IMR-90 (cell line): ENCODE measurements around the gene EGLN1. TPM values are rescaled to one million over a fixed set of nuclear protein-coding genes. Genes with fewer than 3 reads are reported as not detected.
A peak's percentile ranks its signal among the peaks of the same experiment; 100 is the strongest.

Experiments
- ATAC-seq: fragments of 200-7000 bp; cut with Tn5 transposase; 2 replicates; pipeline ENCODE4 v1.9.1; 2020; ENCODE audit warnings: low read depth, mild to moderate bottlenecking, moderate library complexity
- BruUV-seq: library from RNA; stranded (reverse); fragments of 400-500 nt; replicated peaks from 2 replicates; lab custom pipeline; 2021; lab: Mats Ljungman, UMichigan
- CTCF ChIA-PET: fragments of 300-600 bp; formaldehyde crosslinking; extraction: SDS; loops from one replicate; lab custom pipeline; 2021; ENCODE audit warnings: antibody characterized with exemption; lab: Yijun Ruan, JAX
- POLR2A ChIA-PET: fragments of 300-600 bp; sonication (Branson Sonifier 250); formaldehyde crosslinking; loops from one replicate; lab custom pipeline; 2022; ENCODE audit warnings: antibody characterized with exemption; ENCODE audit not compliant: unreplicated experiment; lab: Charles Lee
- DNase-seq: peaks from one replicate; pipeline ENCODE4 v3.0.0; 2013
- H2AFZ ChIP-seq: replicated peaks from 2 replicates; pipeline ENCODE3; 2013; ENCODE audit warnings: low read length, mild to moderate bottlenecking; ENCODE audit not compliant: poor library complexity
- H2AK5ac ChIP-seq: 2 replicates; pipeline ENCODE4 v1.6.1; 2013; ENCODE audit warnings: low read depth, low read length, inconsistent platforms
- H2AK9ac ChIP-seq: replicated peaks from 2 replicates; pipeline ENCODE3; 2013; ENCODE audit warnings: mild to moderate bottlenecking, low read depth, low read length, moderate library complexity; ENCODE audit not compliant: poor library complexity
- H2BK120ac ChIP-seq: 2 replicates; pipeline ENCODE4 v1.6.1; 2013; ENCODE audit warnings: low read depth, low read length, inconsistent platforms
- H2BK15ac ChIP-seq: 3 replicates; pipeline ENCODE4 v1.6.1; 2013; ENCODE audit warnings: low read depth, low read length, inconsistent platforms
- H2BK20ac ChIP-seq: 2 replicates; pipeline ENCODE4 v1.6.1; 2013; ENCODE audit warnings: low read depth, mild to moderate bottlenecking, inconsistent platforms, low read length, moderate library complexity
- H2BK5ac ChIP-seq: 2 replicates; pipeline ENCODE4 v1.6.1; 2013; ENCODE audit warnings: mild to moderate bottlenecking, low read depth, low read length, inconsistent platforms; ENCODE audit not compliant: poor library complexity, severe bottlenecking
- H3K14ac ChIP-seq: replicated peaks from 2 replicates; pipeline ENCODE4 v1.6.1; 2013; ENCODE audit warnings: low read depth, low read length, inconsistent platforms
- H3K18ac ChIP-seq: 2 replicates; pipeline ENCODE4 v1.6.1; 2013; ENCODE audit warnings: low read depth, low read length, control low read depth
- H3K23ac ChIP-seq: 2 replicates; pipeline ENCODE4 v1.6.1; 2013; ENCODE audit warnings: low read depth, low read length, inconsistent platforms
- H3K27ac ChIP-seq: 2 replicates; pipeline ENCODE4 v1.5.1; 2013; ENCODE audit warnings: mild to moderate bottlenecking, control low read depth, low read length; ENCODE audit not compliant: insufficient read depth
- H3K27me3 ChIP-seq: 2 replicates; pipeline ENCODE4 v1.6.1; 2013; ENCODE audit warnings: low read length; ENCODE audit not compliant: control insufficient read depth, insufficient read depth
- H3K36me3 ChIP-seq: 2 replicates; pipeline ENCODE4 v1.6.1; 2013; ENCODE audit warnings: low read length, mixed read lengths; ENCODE audit not compliant: control insufficient read depth, insufficient read depth
- H3K4ac ChIP-seq: 2 replicates; pipeline ENCODE4 v1.6.1; 2013; ENCODE audit warnings: low read depth, low read length, inconsistent platforms
- H3K4me1 ChIP-seq: 2 replicates; pipeline ENCODE4 v1.6.1; 2013; ENCODE audit warnings: low read length, mixed read lengths; ENCODE audit not compliant: control insufficient read depth, insufficient read depth
- H3K4me2 ChIP-seq: 2 replicates; pipeline ENCODE4 v1.6.1; 2013; ENCODE audit warnings: low read depth, mild to moderate bottlenecking, control low read depth, low read length, moderate library complexity
- H3K4me3 ChIP-seq: 2 replicates; pipeline ENCODE4 v1.5.1; 2013; ENCODE audit warnings: low read depth, mild to moderate bottlenecking, control low read depth, low read length, moderate library complexity; ENCODE audit not compliant: insufficient read depth
- H3K56ac ChIP-seq: 2 replicates; pipeline ENCODE4 v1.6.1; 2013; ENCODE audit warnings: low read length, inconsistent platforms; ENCODE audit not compliant: insufficient read depth; ENCODE audit errors: extremely low read depth
- H3K79me1 ChIP-seq, 2 experiments: 2 replicates each; pipeline ENCODE4 v1.6.1; 2013; ENCODE audit warnings: low read length in 2 of 2, inconsistent platforms in 1 of 2, low read depth in 1 of 2
- H3K9ac ChIP-seq: 2 replicates; pipeline ENCODE4 v1.6.1; 2013; ENCODE audit warnings: low read depth, low read length, control low read depth
- H3K9me1 ChIP-seq: 2 replicates; pipeline ENCODE4 v1.6.1; 2013; ENCODE audit warnings: low read length, inconsistent platforms; ENCODE audit not compliant: insufficient read depth
- H3K9me3 ChIP-seq: 2 replicates; pipeline ENCODE4 v1.6.1; 2013; ENCODE audit warnings: low read length; ENCODE audit not compliant: control insufficient read depth, insufficient read depth
- H4K20me1 ChIP-seq: 2 replicates; pipeline ENCODE4 v1.6.1; 2013; ENCODE audit warnings: low read length, inconsistent platforms; ENCODE audit not compliant: insufficient read depth
- H4K5ac ChIP-seq: 2 replicates; pipeline ENCODE4 v1.6.1; 2013; ENCODE audit warnings: mild to moderate bottlenecking, low read depth, low read length, control low read depth
- H4K8ac ChIP-seq, 2 experiments: 2 replicates each; pipeline ENCODE4 v1.6.1; 2013; ENCODE audit warnings: low read depth in 2 of 2, low read length in 2 of 2, control low read depth in 1 of 2, inconsistent platforms in 1 of 2
- H4K91ac ChIP-seq: 2 replicates; pipeline ENCODE4 v1.6.1; 2013; ENCODE audit warnings: low read depth, low read length, inconsistent platforms; ENCODE audit not compliant: insufficient read depth
- BHLHE40 ChIP-seq: fragments of 150-350 bp; IDR thresholded peaks from 2 replicates; pipeline ENCODE4 v1.6.1; 2016; ENCODE audit warnings: mild to moderate bottlenecking, low read depth, low read length
- FOS ChIP-seq: fragments of 150-350 bp; IDR thresholded peaks from 2 replicates; pipeline ENCODE4 v1.6.1; 2016; ENCODE audit warnings: low read depth, low read length
- MAFK ChIP-seq: IDR thresholded peaks from 2 replicates; pipeline ENCODE4 v1.6.1; 2012; ENCODE audit warnings: low read depth, low read length, improper control_type of control experiment
- MAZ ChIP-seq: IDR thresholded peaks from 2 replicates; pipeline ENCODE4 v1.6.1; 2012; ENCODE audit warnings: low read depth, mild to moderate bottlenecking, low read length, improper control_type of control experiment, moderate library complexity, borderline replicate concordance
- MXI1 ChIP-seq: IDR thresholded peaks from 2 replicates; pipeline ENCODE4 v1.6.1; 2012; ENCODE audit warnings: low read depth, mild to moderate bottlenecking, low read length, moderate library complexity, borderline replicate concordance
- POLR2A ChIP-seq: IDR thresholded peaks from 2 replicates; pipeline ENCODE4 v1.6.1; 2012; ENCODE audit warnings: mild to moderate bottlenecking, low read depth, low read length
- RAD21 ChIP-seq: IDR thresholded peaks from 2 replicates; pipeline ENCODE4 v1.6.1; 2012; ENCODE audit warnings: low read length, improper control_type of control experiment
- RCOR1 ChIP-seq: IDR thresholded peaks from 2 replicates; pipeline ENCODE4 v1.6.1; 2012; ENCODE audit warnings: mild to moderate bottlenecking, low read length, improper control_type of control experiment; ENCODE audit not compliant: insufficient replicate concordance
- WGBS, 2 experiments: methylation state at CpG; one replicate each; pipeline versions ENCODE4 v1.1.5 to v1.1.7; 2013; ENCODE audit warnings: missing lambda C conversion rate in 2 of 2; ENCODE audit not compliant: insufficient read length in 1 of 2; ENCODE audit errors: extremely low coverage in 2 of 2; 5-methylcytosine and 5-hydroxymethylcytosine counted together
- dilution Hi-C: fragments of 300-500 bp; cut with HindIII; formaldehyde crosslinking; loops from one replicate; pipeline ENCODE4 v1.14.3; 2018; ENCODE audit warnings: low sequenced_read_pairs; ENCODE audit not compliant: unreplicated experiment
- in situ Hi-C: fragments of 300-500 bp; cut with MboI; formaldehyde crosslinking; loops from 3 replicates; pipeline ENCODE4 v1.14.3; 2019; ENCODE audit warnings: low sequenced_read_pairs, inconsistent platforms, mixed read lengths
- intact Hi-C: fragments of 100-400 bp; cut with micrococcal nuclease; formaldehyde crosslinking; loops from 2 replicates; pipeline ENCODE4 v1.10.0; 2022
- polyA plus RNA-seq, 3 experiments: library from polyadenylated mRNA; depleted of rRNA; stranded (reverse); fragments of >200 nt; gene quantifications; 2 replicates each; pipeline ENCODE4 v1.2.3, GENCODE V29; 2012; ENCODE audit warnings: low replicate concordance in 1 of 3
- total RNA-seq: library from RNA; depleted of rRNA; stranded (reverse); fragments of >200 nt; gene quantifications from 2 replicates; pipeline ENCODE4 v1.2.3, GENCODE V29; 2012

The EGLN1 gene
- total and polyA plus RNA-seq, 2 of the 4 experiments (the other 2 are of a cell fraction), result 25.7 to 26.9 TPM

DNA sequence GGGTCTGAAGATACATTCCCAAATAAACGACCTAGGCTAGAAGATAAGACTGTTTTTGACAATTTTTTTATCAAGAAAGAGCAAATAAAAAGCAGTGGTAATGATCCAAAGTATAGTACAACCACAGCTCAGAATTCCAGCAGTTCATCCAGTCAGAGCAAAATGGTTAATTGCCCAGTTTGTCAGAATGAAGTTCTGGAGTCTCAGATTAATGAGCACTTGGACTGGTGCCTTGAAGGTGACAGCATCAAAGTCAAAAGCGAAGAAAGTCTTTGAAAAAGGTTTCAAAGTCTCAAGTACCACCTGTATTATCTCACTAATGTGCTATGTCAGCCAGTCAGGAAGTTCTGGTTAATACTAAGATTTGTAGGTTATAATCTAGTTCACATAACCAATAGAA is 69.0 kb downstream of the EGLN1 start:
- in situ Hi-C loops (no loop called here), intact Hi-C loops (no loop called here), dilution Hi-C loops (no loop called here)
- TSS peak; percentile 41 for BruUV-seq
- no peaks in the 10 kb centered on the region for H3K9me3 ChIP-seq
- POLR2A ChIA-PET, result no interaction called here
- WGBS, 2 experiments, result no CpG with 5 or more reads among the region's 2 CpGs
- TF ChIP-seq RAD21 (no peak), MAFK (no peak), MAZ (no peak), RCOR1 (no peak), BHLHE40 (no peak), POLR2A (no peak), MXI1 (no peak), FOS (no peak)
- no peak overlapping the region for H2BK15ac ChIP-seq
- no peaks in the 10 kb centered on the region for H3K27me3 ChIP-seq
- H3K14ac ChIP-seq, result no peak overlapping the region
- H3K23ac ChIP-seq, result no peak overlapping the region
- no peak overlapping the region for H2BK20ac ChIP-seq
- H3K9ac ChIP-seq, result no peak overlapping the region
- no peak overlapping the region for H2BK120ac ChIP-seq
- H2BK5ac ChIP-seq, result no peak overlapping the region
- no peak overlapping the region for H3K4ac ChIP-seq
- H2AFZ ChIP-seq, result no peak overlapping the region
- no peak for ATAC-seq
- no peak overlapping the region for H4K8ac ChIP-seq
- no peak overlapping the region for H3K18ac ChIP-seq
- H3K4me1 ChIP-seq, result peaks cover 5% of the 10 kb centered on the region
- no peak overlapping the region for H3K27ac ChIP-seq
- H3K4me2 ChIP-seq, result no peak overlapping the region
- H4K5ac ChIP-seq, result no peak overlapping the region
- no peaks in the 10 kb centered on the region for H3K9me1 ChIP-seq
- no peak overlapping the region for H2AK5ac ChIP-seq
- no peaks in the 10 kb centered on the region for H4K20me1 ChIP-seq
- no peak overlapping the region for H3K56ac ChIP-seq
- H3K79me1 ChIP-seq, result peaks cover 14 to 20% of the 10 kb centered on the region in 2 experiments
- H4K91ac ChIP-seq, result no peak overlapping the region
- H3K4me3 ChIP-seq, result no peak overlapping the region
- DNase-seq, result no peak
- peaks cover 7% of the 10 kb centered on the region; the same call in 1 of the 2 replicates for H3K36me3 ChIP-seq
- CTCF ChIA-PET, result no interaction called here
- no peak overlapping the region for H2AK9ac ChIP-seq
